ENCODE data around the gene COQ8A. TPM values are rescaled to one million over a fixed set of nuclear protein-coding genes. Genes with fewer than 3 reads are reported as not detected.

COQ8A gene
- total RNA-seq, 1 experiment from 2014 or later: 35.3 TPM

- H3K27ac ChIP-seq (ENCODE audit: low read depth, low read length): no peak overlapping the region
- H2AFZ ChIP-seq (ENCODE audit: low read depth, low read length, poor library complexity, severe bottlenecking): no peak overlapping the region
- TF ChIP-seq EZH2phosphoT487 (IDR thresholded peaks at IDR 0.05; ENCODE audit: borderline replicate concordance) (no peak), EGR1 (IDR thresholded peaks at IDR 0.05; ENCODE audit: low read depth) (no peak), ZNF274 (IDR thresholded peaks at IDR 0.05; ENCODE audit: low read depth, low read length) (no peak), CTCF (IDR thresholded peaks at IDR 0.05 in 2 of 3, conservative IDR thresholded peaks at IDR 0.05 in 1 of 3; ENCODE audit: borderline replicate concordance in 1 of 3, insufficient read depth in 1 of 3, low read depth in 2 of 3, low read length in 2 of 3) (no peak), TCF7L2 (IDR thresholded peaks at IDR 0.05; ENCODE audit: borderline replicate concordance, extremely low read depth, insufficient read depth, insufficient read length) (no peak), EZH2 (IDR thresholded peaks at IDR 0.05) (no peak), ELF1 (IDR thresholded peaks at IDR 0.05; ENCODE audit: borderline replicate concordance, low read depth) (no peak), YY1 (IDR thresholded peaks at IDR 0.05; ENCODE audit: extremely low read depth, insufficient replicate concordance, low read depth, low read length) (no peak), POLR2A (IDR thresholded peaks at IDR 0.05; ENCODE audit: borderline replicate concordance, extremely low read depth, insufficient read depth, insufficient read length) (no peak), CEBPB (IDR thresholded peaks at IDR 0.05; ENCODE audit: low read depth) (no peak), SP1 (IDR thresholded peaks at IDR 0.05; ENCODE audit: low read depth) (no peak), SIN3A (IDR thresholded peaks at IDR 0.05; ENCODE audit: low read depth) (no peak), POLR2AphosphoS5 (IDR thresholded peaks at IDR 0.05; ENCODE audit: low read depth, low read length) (no peak), SRF (IDR thresholded peaks at IDR 0.05; ENCODE audit: low read depth) (no peak), ATF3 (IDR thresholded peaks at IDR 0.05) (no peak), REST (IDR thresholded peaks at IDR 0.05; ENCODE audit: low read depth) (no peak), RAD21 (IDR thresholded peaks at IDR 0.05; ENCODE audit: low read depth) (no peak), CBX3 (IDR thresholded peaks at IDR 0.05; ENCODE audit: low read depth) (no peak), FOSL1 (IDR thresholded peaks at IDR 0.05; ENCODE audit: low read depth) (no peak), MAX (IDR thresholded peaks at IDR 0.05) (no peak)
- DNase-seq (ENCODE audit: low read depth, low spot score) (no peak), ATAC-seq (no peak)
- no peak overlapping the region for H3K4me2 ChIP-seq (ENCODE audit: low read length)
- H3K4me3 ChIP-seq (replicated peaks in 1 of 2; ENCODE audit: low read depth in 1 of 2, low read length in 2 of 2): no peak overlapping the region
- H3K36me3 ChIP-seq (ENCODE audit: control insufficient read depth in 1 of 2, insufficient read depth in 2 of 2, low read length in 2 of 2): no peaks in the 10 kb centered on the region
- ChIA-PET CTCF (no interaction called here), POLR2A (no interaction called here), RAD21 (ENCODE audit: low non-redundant PET in 1 of 2, low total read pairs in 2 of 2, uncharacterized antibody in 2 of 2, unreplicated experiment in 2 of 2) (no interaction called here)
- no peaks in the 10 kb centered on the region for H3K27me3 ChIP-seq (ENCODE audit: insufficient read depth, low read length)
- intact Hi-C loops (cut with micrococcal nuclease): no loop called here
- no peaks in the 10 kb centered on the region for H4K20me1 ChIP-seq (ENCODE audit: insufficient read depth)
- H3K9ac ChIP-seq (ENCODE audit: low read length): no peak overlapping the region
- no peaks in the 10 kb centered on the region for H3K9me3 ChIP-seq (ENCODE audit: control insufficient read depth in 1 of 2, insufficient read depth in 1 of 2, low read depth in 1 of 2, low read length in 2 of 2)
- no TSS peak for BruUV-seq (replicated peaks)
- H3K79me2 ChIP-seq (ENCODE audit: insufficient read depth, low read length): no peaks in the 10 kb centered on the region
- H3K4me1 ChIP-seq (ENCODE audit: control insufficient read depth in 1 of 2, insufficient read depth in 2 of 2, low read length in 2 of 2): no peaks in the 10 kb centered on the region
- no peaks in the 10 kb centered on the region for H3K9me2 ChIP-seq (ENCODE audit: insufficient read depth)
Observed at GRCh38 chr1:226976978-226977642, 37.0 kb downstream of the COQ8A start.
